Measurements from ENCODE around the gene PTPRT.

PTPRT gene

GRCh38 chr20:42524058-42524457 is 665.6 kb downstream of the PTPRT start:
- DNase-seq, result no peak

GRCh38 chr20:42516692-42517091 is 673.0 kb downstream of the PTPRT start:
- no peak for DNase-seq

- DNase-seq, result no peak
These were observed 679.0 kb downstream of the PTPRT start for GRCh38 chr20:42510686-42511085.

GRCh38 chr20:42507874-42508273 is 681.8 kb downstream of the PTPRT start:
- DNase-seq, result no peak

- no peak for DNase-seq
These were observed 683.3 kb downstream of the PTPRT start for GRCh38 chr20:42506397-42506796.

GRCh38 chr20:42502591-42502990 is 687.1 kb downstream of the PTPRT start:
- no peak for DNase-seq

GRCh38 chr20:42496595-42496994 is 693.1 kb downstream of the PTPRT start:
- DNase-seq, result no peak

- no peak for DNase-seq
These were observed 695.4 kb downstream of the PTPRT start for GRCh38 chr20:42494290-42494689.

GRCh38 chr20:42493001-42493400 is 696.7 kb downstream of the PTPRT start:
- DNase-seq, result no peak

GRCh38 chr20:42492290-42492689 is 697.4 kb downstream of the PTPRT start:
- no peak for DNase-seq

- DNase-seq, result no peak
These were observed 704.1 kb downstream of the PTPRT start for GRCh38 chr20:42485556-42485955.

- DNase-seq, result no peak
These were observed 704.8 kb downstream of the PTPRT start for GRCh38 chr20:42484790-42485375.

GRCh38 chr20:42484335-42484734 is 705.4 kb downstream of the PTPRT start:
- no peak for DNase-seq

- DNase-seq, result peak; percentile 12
These were observed 705.9 kb downstream of the PTPRT start for GRCh38 chr20:42483730-42484303.

GRCh38 chr20:42482808-42483207 is 706.9 kb downstream of the PTPRT start:
- no peak for DNase-seq

- DNase-seq, result no peak
These were observed 713.9 kb downstream of the PTPRT start for GRCh38 chr20:42475773-42476172.

- no peak for DNase-seq
These were observed 715.1 kb downstream of the PTPRT start for GRCh38 chr20:42474646-42475045.

- DNase-seq, result no peak
These were observed 717.5 kb downstream of the PTPRT start for GRCh38 chr20:42472198-42472597.

- no peak for DNase-seq
These were observed 727.6 kb downstream of the PTPRT start for GRCh38 chr20:42461965-42462593.

- DNase-seq, result no peak
These were observed 728.4 kb downstream of the PTPRT start for GRCh38 chr20:42461291-42461690.

GRCh38 chr20:42447270-42447669 is 742.4 kb downstream of the PTPRT start:
- DNase-seq, result no peak

- DNase-seq, result no peak
These were observed 744.9 kb downstream of the PTPRT start for GRCh38 chr20:42444799-42445198.

GRCh38 chr20:42443200-42443599 is 746.5 kb downstream of the PTPRT start:
- no peak for DNase-seq

GRCh38 chr20:42442716-42443115 is 747.0 kb downstream of the PTPRT start:
- DNase-seq, result no peak

- no peak for DNase-seq
These were observed 747.8 kb downstream of the PTPRT start for GRCh38 chr20:42441864-42442331.

Measured in NCI-H1436 (cell line).